NCI-H2081 (cell line): Measurements from ENCODE around the gene MYO10.
"Not testable (repeated sequence)": the region's sequence is repeated elsewhere in the genome, so short reads cannot be mapped to it uniquely, and the experiment has no call there.

Source experiments
- DNase-seq, 2 experiments: peaks; one replicate each; lab custom pipeline; 2025; lab: John Stamatoyannopoulos, UW

MYO10 gene

DNA sequence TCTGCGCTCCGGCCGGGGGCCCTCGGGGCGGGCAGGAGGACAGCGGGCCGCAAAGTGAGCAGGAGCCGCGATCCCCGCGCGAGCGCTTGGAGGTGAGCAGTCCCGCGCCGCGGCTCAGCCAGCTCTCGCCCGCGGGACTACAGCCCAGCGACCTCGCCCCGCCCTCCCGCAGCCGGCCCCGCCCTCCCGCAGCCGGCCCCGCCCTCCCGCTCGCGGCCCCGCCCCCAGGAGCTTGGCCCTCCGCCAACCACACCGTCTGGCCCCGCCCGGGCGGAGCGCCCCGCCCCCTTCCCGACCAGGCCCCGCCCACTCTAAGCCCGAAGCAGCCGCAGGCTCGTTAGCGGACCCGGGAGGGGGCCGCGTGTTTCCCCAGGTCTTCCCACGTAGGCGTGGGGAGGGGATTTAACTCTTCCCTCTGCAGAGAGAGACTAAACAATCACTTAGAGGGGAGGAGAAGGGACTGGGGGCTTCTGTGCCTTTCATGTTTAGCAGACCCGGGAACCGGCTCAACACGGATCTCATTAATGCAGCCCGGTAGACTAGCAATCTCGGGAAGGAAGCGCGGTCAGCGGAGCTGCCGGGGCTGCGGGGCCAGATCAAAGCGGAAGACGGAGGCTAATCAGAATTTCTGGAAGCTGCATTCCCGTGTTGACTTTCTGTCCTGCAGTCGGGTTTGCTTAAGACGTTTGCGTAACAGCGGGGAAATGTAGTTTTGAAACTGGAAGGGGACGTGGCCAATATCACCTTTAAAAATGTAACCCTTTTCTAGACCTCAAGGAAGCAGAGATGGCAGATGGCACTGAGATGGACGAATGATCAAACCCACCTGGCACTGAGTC lies at the start of gene MYO10:
MYO10 (minus strand) TSS at position 139 of the 839 bp plus-strand sequence. CDS start 480 bp downstream, outside the sequence.
- peak; percentile 86 to 87 for DNase-seq

GRCh38 chr5:16985304-16985703 lies 49.2 kb upstream of the MYO10 start:
- not testable (repeated sequence) for DNase-seq

DNA sequence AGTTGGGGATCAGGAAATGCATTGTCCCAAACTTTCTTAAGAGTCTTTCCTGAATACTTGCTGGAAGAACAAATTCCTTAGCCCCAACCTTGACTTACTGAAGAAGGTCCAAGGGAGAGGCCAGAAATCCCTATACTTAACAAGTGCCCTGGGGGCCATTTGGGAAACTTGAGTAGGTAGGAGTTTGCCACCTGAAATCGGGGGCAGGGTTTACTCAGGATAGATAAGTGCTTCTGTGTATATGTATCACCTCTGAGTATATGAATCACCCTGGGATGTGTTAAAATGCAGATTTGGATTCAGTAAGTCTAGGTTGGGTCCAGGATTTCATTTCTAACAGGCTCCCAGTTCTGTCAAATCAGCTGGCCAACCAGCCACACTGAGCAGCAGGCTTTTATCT lies 47.9 kb upstream of the MYO10 start:
- DNase-seq = no peak

GRCh38 chr5:16983022-16983639 lies 47.0 kb upstream of the MYO10 start:
- DNase-seq = no peak

DNA sequence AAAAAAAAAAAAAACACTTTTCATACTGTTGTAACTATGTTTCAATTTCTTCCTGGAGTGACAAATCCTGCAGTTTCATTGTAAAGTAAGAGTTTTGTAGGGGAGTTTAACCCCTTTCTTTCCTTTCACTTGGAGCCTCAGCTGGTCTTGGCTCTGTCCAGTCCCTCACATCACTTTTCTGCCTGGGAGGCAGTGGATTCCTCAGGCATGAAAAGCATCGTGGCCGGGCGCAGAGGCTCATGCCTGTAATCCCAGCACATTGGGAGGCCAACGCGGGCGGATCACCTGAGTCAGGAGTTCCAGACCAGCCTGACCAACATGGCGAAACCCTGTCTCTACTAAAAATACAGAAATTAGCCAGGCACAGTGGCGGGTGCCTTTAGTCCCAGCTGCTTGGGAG lies 45.6 kb upstream of the MYO10 start:
- no peak for DNase-seq

GRCh38 chr5:16980983-16981382 lies 44.9 kb upstream of the MYO10 start:
- no peak for DNase-seq

- no peak for DNase-seq
Observed at GRCh38 chr5:16978296-16978695, 42.2 kb upstream of the MYO10 start.

DNA sequence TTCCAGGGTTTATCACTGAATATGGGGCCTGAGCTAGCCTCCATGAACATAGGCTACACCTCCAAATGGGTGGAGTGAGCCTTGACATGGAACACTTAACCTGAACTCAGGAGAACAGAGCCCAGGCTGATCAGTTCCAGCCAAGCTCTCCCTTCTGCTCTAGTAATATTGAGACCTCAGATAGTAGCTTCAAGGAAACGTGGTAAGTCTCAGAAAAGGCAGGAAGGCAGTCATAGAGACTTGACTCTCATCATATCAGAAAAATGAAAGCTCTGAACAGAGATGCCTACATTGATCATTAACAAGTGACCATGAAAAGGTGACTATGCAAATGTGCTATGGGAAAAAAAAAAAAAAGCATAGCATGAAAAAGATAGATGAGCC lies 40.5 kb upstream of the MYO10 start:
- no peak for DNase-seq

GRCh38 chr5:16975950-16976624 lies 40.0 kb upstream of the MYO10 start:
- DNase-seq = no peak

DNA sequence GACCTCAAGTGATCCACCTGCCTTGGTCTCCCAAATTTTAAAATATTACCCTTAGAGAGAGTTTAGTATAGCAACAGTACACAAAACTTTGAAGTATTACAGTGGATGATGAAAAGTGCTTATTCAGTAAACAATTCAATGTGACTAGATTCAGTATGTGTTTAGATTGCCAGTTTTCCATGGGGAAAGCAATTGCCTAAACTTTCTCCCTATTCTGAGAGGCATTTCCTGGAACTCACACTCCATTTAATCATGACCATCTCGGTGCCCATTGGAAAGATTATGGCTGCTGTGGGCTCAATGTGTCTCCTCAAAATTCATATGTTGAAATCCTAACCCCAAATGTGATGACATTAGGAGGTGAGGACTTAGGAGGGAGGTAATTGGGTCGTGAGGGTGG lies 38.9 kb upstream of the MYO10 start:
- DNase-seq = no peak

GRCh38 chr5:16970826-16971225 lies 34.7 kb upstream of the MYO10 start:
- DNase-seq = no peak

DNA sequence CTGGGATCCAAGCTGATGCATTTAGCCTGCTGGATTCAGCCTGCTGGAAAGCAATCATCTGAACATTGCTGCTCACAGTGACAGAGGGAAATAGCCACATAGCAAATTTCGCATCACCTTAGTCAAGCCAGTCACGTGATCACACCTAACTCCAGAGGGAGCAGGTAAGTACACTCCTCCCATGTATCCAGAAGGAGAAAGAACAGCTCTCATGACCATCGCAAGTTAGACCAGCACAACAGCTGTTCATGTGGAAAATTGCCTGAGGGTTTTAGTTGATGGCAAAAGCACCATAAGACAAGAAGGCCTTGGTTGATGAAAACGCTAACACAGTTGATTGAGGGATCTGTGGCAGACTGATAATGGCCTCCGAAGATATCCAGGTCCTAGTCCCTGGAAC lies 34.2 kb upstream of the MYO10 start:
- no peak for DNase-seq

DNA sequence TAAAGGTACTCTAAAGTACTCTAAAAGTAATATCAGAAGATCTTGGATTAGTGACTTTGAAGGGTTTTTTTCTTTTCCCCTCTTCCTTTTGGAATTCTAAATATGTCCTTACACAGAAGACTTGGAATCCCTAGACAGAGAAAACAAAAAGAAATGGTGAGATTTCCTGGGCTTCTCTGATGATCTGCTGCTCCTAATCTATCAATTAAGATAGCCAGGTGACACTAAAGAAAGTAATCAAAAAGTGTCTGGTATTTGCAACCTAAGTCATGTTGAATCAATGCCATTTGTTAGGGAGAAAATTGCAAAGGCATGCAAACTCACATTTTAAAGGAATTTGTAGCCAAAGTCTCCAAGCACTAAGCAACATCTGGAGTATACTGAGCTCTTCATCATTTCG lies 29.5 kb upstream of the MYO10 start:
- DNase-seq = no peak

DNA sequence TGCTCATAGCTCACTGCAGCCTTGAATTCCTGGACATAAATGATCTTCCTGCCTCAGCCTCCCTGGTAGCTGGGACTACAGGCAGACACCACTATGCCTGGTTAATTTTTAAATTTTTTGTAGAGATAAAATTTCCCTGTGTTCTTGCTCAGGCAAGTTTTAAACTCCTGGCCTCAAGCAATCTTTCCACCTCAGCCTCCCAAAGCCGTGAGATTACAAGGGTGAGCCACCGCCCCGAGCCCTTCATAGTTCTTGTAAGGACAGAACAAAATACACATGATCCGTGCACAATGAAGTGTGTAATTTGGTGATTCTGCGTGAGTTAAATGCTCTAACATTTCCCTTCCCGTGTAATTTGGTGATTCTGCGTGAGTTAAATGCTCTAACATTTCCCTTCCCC lies 27.7 kb upstream of the MYO10 start:
- DNase-seq = no peak

DNA sequence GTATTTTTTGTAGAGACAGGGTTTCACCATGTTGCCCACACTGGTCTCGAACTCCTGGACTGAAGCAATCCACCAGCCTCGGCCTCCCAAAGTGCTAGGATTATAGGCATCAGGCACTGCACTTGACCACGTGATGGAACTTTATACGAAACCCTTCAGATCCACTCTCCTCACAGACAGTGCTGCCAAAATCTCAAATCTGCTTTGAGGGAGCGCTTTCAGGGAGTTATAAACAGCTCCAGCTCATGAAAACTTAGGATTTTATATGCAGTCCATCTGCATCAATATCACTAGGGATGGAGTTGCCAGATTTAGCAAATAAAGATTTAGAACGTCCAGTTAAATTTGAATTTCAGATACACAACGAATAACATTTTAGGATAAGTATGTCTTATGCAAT lies 25.0 kb upstream of the MYO10 start:
- no peak for DNase-seq

- DNase-seq = no peak
Observed at GRCh38 chr5:16957304-16958196, 21.5 kb upstream of the MYO10 start.

DNA sequence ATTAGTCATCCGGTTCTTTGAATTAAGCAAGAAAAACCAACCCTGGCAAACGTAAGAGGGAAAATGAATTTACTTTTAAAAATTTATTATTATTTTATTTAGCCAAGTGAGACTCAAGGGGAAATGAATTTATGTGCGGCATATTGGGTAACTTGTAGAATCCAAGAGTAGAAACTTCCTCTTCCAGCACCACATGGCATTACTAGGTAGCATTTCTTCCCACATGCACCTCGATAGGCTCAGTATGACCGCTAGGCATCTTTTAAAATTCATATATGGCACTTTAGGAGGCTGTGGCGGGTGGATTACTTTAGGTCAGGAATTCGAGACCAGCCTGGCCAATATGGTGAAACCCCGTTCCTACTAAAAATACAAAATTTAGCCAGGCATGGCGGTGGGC lies 17.6 kb upstream of the MYO10 start:
- no peak for DNase-seq

DNA sequence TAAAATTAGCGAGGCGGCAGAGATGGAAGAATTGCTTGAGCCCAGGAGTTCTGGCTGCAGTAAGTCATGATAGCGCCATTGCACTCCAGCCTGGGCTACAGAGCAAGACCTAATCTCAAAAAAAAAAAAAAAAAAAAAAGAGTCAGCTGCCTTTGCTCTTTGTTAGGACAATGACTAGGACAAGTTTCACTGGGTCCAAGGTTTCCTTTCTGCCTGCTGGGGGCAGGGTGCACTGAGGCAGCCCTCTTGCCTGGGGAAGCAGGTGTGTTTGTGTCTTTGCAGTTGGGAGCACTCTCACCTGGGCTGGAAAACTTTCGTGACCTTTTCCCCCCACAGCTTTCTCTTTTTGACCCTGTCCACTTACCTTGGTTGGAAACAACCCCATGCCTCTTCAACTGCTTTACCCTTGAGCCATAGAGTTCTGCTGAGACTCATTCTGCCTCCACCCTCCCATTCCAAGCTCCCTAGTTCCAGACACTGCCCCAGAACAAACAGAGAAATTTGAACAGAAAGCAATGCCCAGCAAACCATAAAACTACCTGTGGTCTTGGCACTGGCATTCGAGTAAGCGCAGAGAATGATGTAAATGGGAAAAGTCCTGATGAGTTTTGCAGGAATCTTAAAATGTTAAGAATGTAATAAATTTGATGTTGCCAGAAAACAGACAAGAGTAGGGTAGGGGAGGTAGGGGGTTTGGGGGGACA lies 17.0 kb upstream of the MYO10 start:
- no peak for DNase-seq

DNA sequence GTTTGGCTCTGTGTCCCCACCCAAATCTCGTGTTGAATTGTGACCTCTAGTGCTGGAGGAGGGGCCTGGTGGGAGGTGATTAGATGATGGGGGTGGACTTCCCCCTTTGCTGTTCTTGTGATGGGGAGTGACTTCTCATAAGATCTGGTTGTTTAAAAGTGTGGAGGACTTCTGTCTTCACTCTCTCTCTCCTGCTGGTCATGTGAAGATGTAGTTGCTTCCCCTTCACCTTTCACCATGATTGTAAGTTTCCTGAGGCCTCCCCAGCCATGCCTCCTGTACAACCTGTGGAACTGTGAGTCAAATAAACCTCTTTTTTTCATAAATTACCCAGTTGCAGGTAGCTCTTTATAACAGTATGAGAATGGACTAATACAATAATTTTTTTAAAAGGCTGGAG lies 10.6 kb upstream of the MYO10 start:
- no peak for DNase-seq

- DNase-seq = no peak
Observed at GRCh38 chr5:16944816-16945562, 8.9 kb upstream of the MYO10 start.
